Measurements from ENCODE around the gene CBL.

CBL gene

GRCh38 chr11:119316729-119317591 is 110.8 kb downstream of the CBL start, which contains the start of gene MCAM:
Gene MCAM, minus strand, starts transcription at chr11:119317130. Its CDS starts 29 bp downstream, at chr11:119317101.
- TF ChIP-seq TAF1 (IDR thresholded peaks at IDR 0.05; ENCODE audit: low read depth) = peak; percentile 80
- peak; percentile 58; the same call in 1 of the 2 replicates for TF ChIP-seq MAX (IDR thresholded peaks at IDR 0.05)
- no peak for TF ChIP-seq TEAD4 (IDR thresholded peaks at IDR 0.05)
- peak; percentile 24; the same call in 1 of the 2 replicates for TF ChIP-seq ZBTB7A (IDR thresholded peaks at IDR 0.05; ENCODE audit: low read depth)

DNA sequence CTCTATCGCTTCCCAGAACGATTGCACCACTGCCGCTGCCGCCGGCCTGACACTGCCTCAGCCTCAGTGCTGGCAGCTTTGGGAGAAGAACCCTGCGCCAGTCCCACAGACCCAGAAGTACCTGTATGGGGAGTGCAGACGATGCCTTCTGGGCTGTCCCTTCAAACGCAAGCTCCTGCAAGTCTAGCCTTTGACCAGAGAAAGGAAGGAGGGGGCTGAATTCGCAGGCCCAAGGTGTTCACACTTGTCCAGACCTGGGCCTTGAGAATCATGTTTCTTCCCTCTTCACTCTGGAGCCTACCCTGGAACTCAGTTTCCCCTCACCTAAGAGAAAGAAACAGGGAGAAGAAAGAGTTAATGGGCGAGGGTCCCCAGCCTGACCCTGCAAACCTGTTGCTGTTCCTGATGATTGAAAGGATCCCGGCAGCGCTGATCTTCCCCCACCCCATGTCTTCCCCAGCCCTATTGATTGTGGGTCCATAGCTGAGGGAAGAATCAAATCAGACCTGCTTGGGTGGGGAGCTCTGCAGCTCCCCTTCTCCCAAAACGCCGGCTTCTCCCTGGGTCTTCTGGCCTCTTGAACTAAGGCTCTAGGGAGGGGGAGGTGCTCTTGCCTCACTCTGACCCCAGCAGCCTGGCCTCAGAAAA is 111.6 kb downstream of the CBL start:
- no peak for TF ChIP-seq CEBPB (IDR thresholded peaks at IDR 0.05)
- no peak for TF ChIP-seq FOXM1 (IDR thresholded peaks at IDR 0.05; ENCODE audit: borderline replicate concordance, low read depth)
- TF ChIP-seq EP300 (IDR thresholded peaks at IDR 0.05; ENCODE audit: borderline replicate concordance) = no peak
- TF ChIP-seq RAD21 (IDR thresholded peaks at IDR 0.05; ENCODE audit: low read depth) = no peak
- TF ChIP-seq TCF12 (IDR thresholded peaks at IDR 0.05; ENCODE audit: low read depth) = no peak
- TF ChIP-seq TEAD4 (IDR thresholded peaks at IDR 0.05) = no peak
- TF ChIP-seq NFIC (IDR thresholded peaks at IDR 0.05) = no peak
- no peak for TF ChIP-seq CREB1 (IDR thresholded peaks at IDR 0.05; ENCODE audit: low read depth)
- TF ChIP-seq, protein P1, sequence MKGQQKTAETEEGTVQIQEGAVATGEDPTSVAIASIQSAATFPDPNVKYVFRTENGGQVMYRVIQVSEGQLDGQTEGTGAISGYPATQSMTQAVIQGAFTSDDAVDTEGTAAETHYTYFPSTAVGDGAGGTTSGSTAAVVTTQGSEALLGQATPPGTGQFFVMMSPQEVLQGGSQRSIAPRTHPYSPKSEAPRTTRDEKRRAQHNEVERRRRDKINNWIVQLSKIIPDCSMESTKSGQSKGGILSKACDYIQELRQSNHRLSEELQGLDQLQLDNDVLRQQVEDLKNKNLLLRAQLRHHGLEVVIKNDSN (IDR thresholded peaks at IDR 0.05) = no peak
- no peak for TF ChIP-seq ZBTB7A (IDR thresholded peaks at IDR 0.05; ENCODE audit: low read depth)
- no peak for TF ChIP-seq EGR1 (IDR thresholded peaks at IDR 0.05)
- no peak for TF ChIP-seq YY1 (IDR thresholded peaks at IDR 0.05; ENCODE audit: low read depth)
- TF ChIP-seq REST (IDR thresholded peaks at IDR 0.05; ENCODE audit: low read depth) = no peak
- no peak for TF ChIP-seq TAF1 (IDR thresholded peaks at IDR 0.05; ENCODE audit: low read depth)
- no peak for TF ChIP-seq MAX (IDR thresholded peaks at IDR 0.05)

GRCh38 chr11:119318240-119319135 is 112.3 kb downstream of the CBL start:
- TF ChIP-seq NFIC (IDR thresholded peaks at IDR 0.05) (no peak), TEAD4 (IDR thresholded peaks at IDR 0.05) (no peak), CEBPB (IDR thresholded peaks at IDR 0.05) (no peak), ZBTB7A (IDR thresholded peaks at IDR 0.05; ENCODE audit: low read depth) (no peak), RAD21 (IDR thresholded peaks at IDR 0.05; ENCODE audit: low read depth) (no peak), TCF12 (IDR thresholded peaks at IDR 0.05; ENCODE audit: low read depth) (no peak)
- TF ChIP-seq, protein P1 (IDR thresholded peaks at IDR 0.05) = no peak

DNA sequence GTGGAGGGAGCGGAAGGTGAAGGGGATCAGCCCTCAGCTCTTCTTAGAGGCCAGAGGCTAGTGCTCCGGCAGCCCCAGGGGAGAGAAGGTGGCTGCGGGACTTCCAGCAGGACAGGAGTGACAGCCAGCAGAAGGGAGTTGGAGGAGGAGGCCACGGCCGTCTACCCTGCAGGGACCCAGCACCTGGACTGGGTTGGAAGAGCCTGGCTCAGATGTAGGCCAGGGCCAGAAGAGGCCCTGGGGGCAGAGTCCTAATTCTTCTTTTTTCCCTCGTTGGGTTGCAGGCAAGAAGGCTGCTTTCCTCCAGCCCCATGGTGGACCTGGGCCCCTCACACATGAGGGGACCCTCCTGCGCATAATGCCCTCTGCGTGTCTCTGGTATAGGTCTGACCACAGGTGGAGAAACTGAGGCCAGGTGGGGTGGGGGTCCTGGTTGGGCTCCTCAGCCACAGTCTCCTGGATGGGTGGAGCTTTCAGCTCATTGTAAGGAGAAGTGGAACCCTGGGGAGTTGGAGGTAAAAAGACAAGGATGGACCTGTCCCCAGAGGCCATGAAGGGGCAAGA is 113.1 kb downstream of the CBL start:
- TF ChIP-seq TAF1 (IDR thresholded peaks at IDR 0.05; ENCODE audit: low read depth) (no peak), ZBTB7A (IDR thresholded peaks at IDR 0.05; ENCODE audit: low read depth) (0 out of 2 replicates have a peak, but pooled peaks have one; percentile 34)

DNA sequence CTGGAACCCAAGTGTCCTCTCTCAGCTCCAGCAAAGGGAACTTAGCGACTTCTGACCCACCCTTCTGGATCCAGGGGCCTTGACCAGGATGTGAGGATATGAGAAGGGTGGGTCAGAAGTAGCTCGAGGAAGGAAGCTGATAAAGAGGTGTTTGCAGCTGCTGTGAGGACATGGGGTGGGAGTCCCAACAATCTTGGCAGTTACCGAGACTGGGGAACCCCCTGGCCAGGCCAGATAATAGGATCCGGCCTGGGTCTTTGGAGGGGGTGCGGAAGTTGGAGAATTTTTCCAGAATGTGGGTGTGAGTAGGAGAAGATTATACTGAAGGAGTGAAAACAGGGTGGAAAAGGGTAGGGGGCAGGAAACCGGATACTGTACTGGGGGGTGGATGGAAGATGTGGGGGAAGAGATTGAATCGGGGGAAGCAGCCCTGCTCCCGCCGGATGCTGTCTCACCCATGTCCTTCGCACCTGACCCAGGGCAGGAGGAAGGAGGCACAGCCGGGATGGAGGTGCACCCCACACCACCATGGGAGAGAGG is 113.6 kb downstream of the CBL start:
- TF ChIP-seq, protein P1 (IDR thresholded peaks at IDR 0.05) = no peak
- TF ChIP-seq EP300 (IDR thresholded peaks at IDR 0.05; ENCODE audit: borderline replicate concordance) (no peak), TCF12 (IDR thresholded peaks at IDR 0.05; ENCODE audit: low read depth) (no peak)

DNA sequence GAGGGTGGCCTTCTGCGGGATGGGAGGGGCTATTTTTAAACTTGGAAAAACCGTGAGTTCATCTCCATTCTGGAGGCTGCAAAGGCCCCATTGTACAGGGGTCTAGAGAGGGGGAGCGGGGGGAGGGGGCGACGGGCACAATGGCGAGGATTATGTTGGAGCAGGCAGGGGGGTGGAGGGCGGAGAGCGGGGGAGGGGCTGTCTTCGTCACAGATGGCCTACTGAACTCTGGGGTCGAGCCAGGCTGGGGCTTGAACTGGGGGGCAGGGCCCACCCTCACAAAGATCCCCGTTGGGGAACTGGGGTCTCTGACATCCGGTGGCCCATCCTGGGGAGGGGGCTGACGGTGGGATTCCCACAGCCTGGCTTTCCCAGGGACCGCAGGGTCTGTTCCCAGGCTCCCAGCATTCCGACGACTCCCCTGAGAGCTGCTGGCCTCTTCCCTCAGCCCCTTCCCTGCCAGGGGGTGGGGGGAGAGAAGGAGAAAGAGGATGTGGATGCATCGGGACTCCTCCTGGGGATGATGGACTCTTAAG is 114.2 kb downstream of the CBL start:
- no peak for TF ChIP-seq YY1 (IDR thresholded peaks at IDR 0.05; ENCODE audit: low read depth)
- no peak for TF ChIP-seq TEAD4 (IDR thresholded peaks at IDR 0.05)
- TF ChIP-seq ZBTB7A (IDR thresholded peaks at IDR 0.05; ENCODE audit: low read depth) = no peak
- TF ChIP-seq, protein P1 (IDR thresholded peaks at IDR 0.05) = no peak
- TF ChIP-seq CREB1 (IDR thresholded peaks at IDR 0.05; ENCODE audit: low read depth) = no peak
- TF ChIP-seq EGR1 (IDR thresholded peaks at IDR 0.05) = no peak
- TF ChIP-seq FOXM1 (IDR thresholded peaks at IDR 0.05; ENCODE audit: borderline replicate concordance, low read depth) = no peak
- TF ChIP-seq CEBPB (IDR thresholded peaks at IDR 0.05) = no peak
- no peak for TF ChIP-seq TAF1 (IDR thresholded peaks at IDR 0.05; ENCODE audit: low read depth)
- no peak for TF ChIP-seq EP300 (IDR thresholded peaks at IDR 0.05; ENCODE audit: borderline replicate concordance)
- no peak for TF ChIP-seq REST (IDR thresholded peaks at IDR 0.05; ENCODE audit: low read depth)

All from Ishikawa (cell line).